GM23248 (cell line): ENCODE measurements around the gene GOSR1. TPM values are rescaled to one million over a fixed set of nuclear protein-coding genes. Genes with fewer than 3 reads are reported as not detected.
"Not testable (repeated sequence)": the region's sequence is repeated elsewhere in the genome, so short reads cannot be mapped to it uniquely, and the experiment has no call there.

ENCODE experiments used
- DNase-seq: peaks from one replicate; pipeline ENCODE4 v3.0.0-alpha.2; 2015
- H2AFZ ChIP-seq: fragments of 200-600 bp; sonication (generic); 2 replicates; pipeline ENCODE4 v1.6.1; 2016; ENCODE audit warnings: antibody characterized with exemption
- H3F3A ChIP-seq: fragments of 200-600 bp; sonication (generic); 2 replicates; pipeline ENCODE4 v1.6.1; 2016; ENCODE audit warnings: mild to moderate bottlenecking, antibody characterized with exemption, mixed run types; ENCODE audit not compliant: insufficient read depth
- H3K27ac ChIP-seq: fragments of 200-600 bp; sonication (generic); 2 replicates; pipeline ENCODE4 v1.5.1; 2016; ENCODE audit warnings: mild to moderate bottlenecking
- H3K27me3 ChIP-seq: fragments of 200-600 bp; sonication (generic); replicated peaks from 2 replicates; pipeline ENCODE4 v1.6.1; 2016; ENCODE audit warnings: mild to moderate bottlenecking; ENCODE audit not compliant: insufficient read depth
- H3K36me3 ChIP-seq: fragments of 200-600 bp; sonication (generic); 2 replicates; pipeline ENCODE4 v1.6.1; 2016; ENCODE audit warnings: low read depth, mild to moderate bottlenecking
- H3K4me1 ChIP-seq: fragments of 200-600 bp; sonication (generic); 2 replicates; pipeline ENCODE4 v1.6.1; 2016; ENCODE audit warnings: mild to moderate bottlenecking; ENCODE audit not compliant: insufficient read depth
- H3K4me2 ChIP-seq: fragments of 200-600 bp; sonication (generic); one replicate; pipeline ENCODE4 v1.6.1; 2016; ENCODE audit warnings: mild to moderate bottlenecking; ENCODE audit not compliant: unreplicated experiment
- H3K4me3 ChIP-seq: fragments of 200-600 bp; sonication (generic); 2 replicates; pipeline ENCODE4 v1.5.1; 2016; ENCODE audit warnings: mild to moderate bottlenecking
- H3K79me2 ChIP-seq: fragments of 200-600 bp; sonication (generic); 2 replicates; pipeline ENCODE4 v1.6.1; 2016; ENCODE audit warnings: mild to moderate bottlenecking; ENCODE audit not compliant: insufficient read depth
- H3K9ac ChIP-seq: fragments of 200-600 bp; sonication (generic); 2 replicates; pipeline ENCODE4 v1.6.1; 2016; ENCODE audit warnings: mild to moderate bottlenecking
- H3K9me2 ChIP-seq: fragments of 200-600 bp; sonication (generic); 2 replicates; pipeline ENCODE4 v1.6.1; 2016; ENCODE audit warnings: mixed run types, mild to moderate bottlenecking, moderate library complexity; ENCODE audit not compliant: insufficient read depth
- H3K9me3 ChIP-seq: fragments of 200-600 bp; sonication (generic); one replicate; pipeline ENCODE4 v1.6.1; 2017; ENCODE audit warnings: low read depth
- H4K20me1 ChIP-seq: fragments of 200-600 bp; sonication (generic); 2 replicates; pipeline ENCODE4 v1.6.0; 2016; ENCODE audit not compliant: insufficient read depth
- EZH2 ChIP-seq: fragments of 200-600 bp; sonication (generic); IDR thresholded peaks from 2 replicates; pipeline ENCODE4 v1.6.1; 2018; ENCODE audit warnings: antibody characterized with exemption, mild to moderate bottlenecking; ENCODE audit not compliant: insufficient read depth, poor library complexity, severe bottlenecking
- EZH2phosphoT487 ChIP-seq: fragments of 200-600 bp; sonication (generic); IDR thresholded peaks from 2 replicates; pipeline ENCODE4 v1.6.1; 2018; ENCODE audit warnings: antibody characterized with exemption, moderate library complexity, mild to moderate bottlenecking, low read depth; ENCODE audit not compliant: insufficient read depth
- WGBS, 2 experiments: methylation state at CpG; one replicate each; pipeline ENCODE4 v1.1.6; 2015 to 2017; ENCODE audit warnings: low lambda C conversion rate in 2 of 2, low coverage in 1 of 2; ENCODE audit errors: missing lambda C conversion rate in 2 of 2; 5-methylcytosine and 5-hydroxymethylcytosine counted together
- in situ Hi-C: fragments of 300-500 bp; cut with MboI; formaldehyde crosslinking; loops from 2 replicates; pipeline ENCODE4 v1.15.0; 2020
- polyA plus RNA-seq: library from polyadenylated mRNA; unstranded; fragments of >200 nt; fragmentation: Nextera tagmentation; extraction: Ambion mirVana; gene quantifications from 2 replicates; pipeline ENCODE4 v1.2.1, GENCODE V29; 2016
- total RNA-seq: library from RNA; depleted of rRNA; stranded (reverse); fragments of >200 nt; shearing (Covaris generic); gene quantifications from 2 replicates; pipeline ENCODE4 v1.2.3, GENCODE V29; 2014

Gene GOSR1
- total and polyA plus RNA-seq, 2 experiments from 2014 or later = 20.2 to 44.8 TPM

- no peaks in the 10 kb centered on the region for H3K9me3 ChIP-seq
- H3K4me3 ChIP-seq = no peak overlapping the region
- H3K27me3 ChIP-seq = no peaks in the 10 kb centered on the region
- WGBS, 2 experiments = 88 to 92% methylated on average over 10 of the region's 10 CpGs
- no peaks in the 10 kb centered on the region for H3K36me3 ChIP-seq
- no peak overlapping the region for H3K4me2 ChIP-seq
- no peak overlapping the region for H3K27ac ChIP-seq
- H3K4me1 ChIP-seq = 0 out of 2 replicates have a peak, but pooled peaks cover 5% of the 10 kb centered on the region
- H3F3A ChIP-seq = no peaks in the 10 kb centered on the region
- H3K79me2 ChIP-seq = no peaks in the 10 kb centered on the region
- TF ChIP-seq EZH2phosphoT487 = no peak
- no peak for TF ChIP-seq EZH2
- H4K20me1 ChIP-seq = no peaks in the 10 kb centered on the region
- H3K9ac ChIP-seq = no peak overlapping the region
- no peaks in the 10 kb centered on the region for H3K9me2 ChIP-seq
- DNase-seq = no peak
- in situ Hi-C loops = no loop called here
- H2AFZ ChIP-seq = no peak overlapping the region
Measured at GRCh38 chr17:30552994-30553566, 75.9 kb downstream of the GOSR1 start.

- H3K9ac ChIP-seq, DNase-seq, H3K9me3 ChIP-seq, H2AFZ ChIP-seq, H3K79me2 ChIP-seq, H3K27ac ChIP-seq, H3K36me3 ChIP-seq, H3K4me3 ChIP-seq, H3K4me2 ChIP-seq, H3K4me1 ChIP-seq, H3K27me3 ChIP-seq, in situ Hi-C loops, H4K20me1 ChIP-seq, H3K9me2 ChIP-seq, H3F3A ChIP-seq: not testable (repeated sequence)
- WGBS, 2 experiments = 85% methylated on average over 4 of the region's 4 CpGs
Measured at GRCh38 chr17:30553823-30554440, 76.7 kb downstream of the GOSR1 start.

GRCh38 chr17:30554839-30555751, 77.9 kb downstream of the GOSR1 start:
- DNase-seq = peak; percentile 41
- no peak overlapping the region for H3K9ac ChIP-seq
- no peaks in the 10 kb centered on the region for H3K9me2 ChIP-seq
- H3K36me3 ChIP-seq = no peaks in the 10 kb centered on the region
- no peak for TF ChIP-seq EZH2phosphoT487
- TF ChIP-seq EZH2 = no peak
- 83 to 86% methylated on average over 20 of the region's 20 CpGs for WGBS, 2 experiments
- in situ Hi-C loops = no loop called here
- H3K27ac ChIP-seq = no peak overlapping the region
- H3K27me3 ChIP-seq = no peaks in the 10 kb centered on the region
- H3K79me2 ChIP-seq = no peaks in the 10 kb centered on the region
- H3K4me3 ChIP-seq = no peak overlapping the region
- no peaks in the 10 kb centered on the region for H3F3A ChIP-seq
- 0 out of 2 replicates have a peak, but pooled peaks cover 5% of the 10 kb centered on the region for H3K4me1 ChIP-seq
- H2AFZ ChIP-seq = no peak overlapping the region
- no peaks in the 10 kb centered on the region for H3K9me3 ChIP-seq
- H4K20me1 ChIP-seq = no peaks in the 10 kb centered on the region
- H3K4me2 ChIP-seq = no peak overlapping the region

- Histone ChIP-seq H3K4me1 (0 out of 2 replicates have a peak, but pooled peaks cover under 1% of the 10 kb centered on the region), H3K27me3 (no peaks in the 10 kb centered on the region), H3K9me3 (no peaks in the 10 kb centered on the region), H2AFZ (no peak overlapping the region), H3K79me2 (no peaks in the 10 kb centered on the region), H3K36me3 (no peaks in the 10 kb centered on the region), H3F3A (no peaks in the 10 kb centered on the region), H4K20me1 (no peaks in the 10 kb centered on the region), H3K27ac (no peak overlapping the region), H3K9me2 (no peaks in the 10 kb centered on the region), H3K4me2 (no peak overlapping the region), H3K4me3 (no peak overlapping the region), H3K9ac (no peak overlapping the region)
- no peak for DNase-seq
- in situ Hi-C loops = no loop called here
- TF ChIP-seq EZH2phosphoT487 (no peak), EZH2 (no peak)
- 85 to 87% methylated on average over 4 to 5 of the region's 5 CpGs for WGBS, 2 experiments
Measured at GRCh38 chr17:30555942-30556341, 78.7 kb downstream of the GOSR1 start.
